ENCODE data around the gene GNPTG.

GNPTG gene

GRCh38 chr16:1371054-1371978 lies 19.6 kb downstream of the GNPTG start:
- TF ChIP-seq CTCF (IDR thresholded peaks at IDR 0.05; ENCODE audit: low read depth, low read length) = no peak
- DNase-seq (ENCODE audit: low read depth, low spot score) = no peak
- no peak overlapping the region for H3K4me3 ChIP-seq (ENCODE audit: low read depth, low read length)
- in situ Hi-C loops (cut with HindIII; ENCODE audit: low sequenced_read_pairs) = no loop called here

- TF ChIP-seq CTCF (IDR thresholded peaks at IDR 0.05; ENCODE audit: low read depth, low read length) = no peak
- in situ Hi-C loops (cut with HindIII; ENCODE audit: low sequenced_read_pairs) = no loop called here
- H3K4me3 ChIP-seq (ENCODE audit: low read depth, low read length) = no peak overlapping the region
- no peak for DNase-seq (ENCODE audit: low read depth, low spot score)
Observed at GRCh38 chr16:1372292-1372950, 20.7 kb downstream of the GNPTG start.

- no peak for TF ChIP-seq CTCF (IDR thresholded peaks at IDR 0.05; ENCODE audit: low read depth, low read length)
- DNase-seq (ENCODE audit: low read depth, low spot score) = no peak
- no peak overlapping the region for H3K4me3 ChIP-seq (ENCODE audit: low read depth, low read length)
- in situ Hi-C loops (cut with HindIII; ENCODE audit: low sequenced_read_pairs) = no loop called here
Observed at GRCh38 chr16:1374418-1375297, 22.9 kb downstream of the GNPTG start.

- DNase-seq (ENCODE audit: low read depth, low spot score) = no peak
- H3K4me3 ChIP-seq (ENCODE audit: low read depth, low read length) = no peak overlapping the region
- TF ChIP-seq CTCF (IDR thresholded peaks at IDR 0.05; ENCODE audit: low read depth, low read length) = no peak
- in situ Hi-C loops (cut with HindIII; ENCODE audit: low sequenced_read_pairs) = no loop called here
Observed at GRCh38 chr16:1375298-1375640, 23.5 kb downstream of the GNPTG start.

DNA sequence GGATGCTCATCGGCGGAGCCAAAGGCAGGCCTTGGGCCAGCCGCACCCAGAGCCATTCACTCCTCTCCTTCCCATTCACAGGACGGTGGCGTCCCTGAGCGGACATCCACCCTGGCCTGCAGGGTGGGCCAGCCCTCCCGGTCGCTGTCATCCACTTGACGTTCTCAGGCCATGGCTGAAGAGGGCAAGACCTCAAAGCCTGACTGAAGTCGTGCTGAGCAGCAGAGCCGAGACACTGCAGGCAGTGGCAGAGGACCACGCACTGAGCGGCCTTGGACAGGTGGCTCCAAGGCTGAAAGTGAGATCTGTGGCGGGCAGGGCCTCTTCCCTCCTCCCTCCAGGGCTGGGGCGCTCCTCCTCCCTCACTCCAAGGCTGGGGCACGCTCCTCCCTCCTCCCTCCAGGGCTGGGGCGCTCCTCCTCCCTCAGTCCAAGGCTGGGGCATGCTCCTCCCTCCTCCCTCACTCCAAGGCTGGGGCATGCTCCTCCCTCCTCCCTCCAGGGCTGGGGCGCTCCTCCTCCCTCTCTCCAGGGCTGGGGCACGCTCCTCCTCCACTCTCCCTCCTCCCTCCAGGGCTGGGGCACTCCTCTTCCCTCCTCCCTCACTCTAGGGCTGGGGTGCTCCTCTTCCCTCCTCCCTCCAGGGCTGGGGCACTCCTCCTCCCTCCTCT lies 24.1 kb downstream of the GNPTG start:
- no peak for DNase-seq (ENCODE audit: low read depth, low spot score)
- no peak for TF ChIP-seq CTCF (IDR thresholded peaks at IDR 0.05; ENCODE audit: low read depth, low read length)
- no peak overlapping the region for H3K4me3 ChIP-seq (ENCODE audit: low read depth, low read length)
- in situ Hi-C loops (cut with HindIII; ENCODE audit: low sequenced_read_pairs) = no loop called here

Measured in astrocyte of the spinal cord (primary cell).